Epithelial cell of esophagus (primary cell): ENCODE measurements around the gene EPHA5.

Experiments
- DNase-seq: peaks from one replicate; pipeline ENCODE4 v3.0.0; 2010; ENCODE audit warnings: low read depth
- H3K4me3 ChIP-seq: 2 replicates; pipeline ENCODE4 v1.5.1; 2011; ENCODE audit warnings: mild to moderate bottlenecking, low read length, control low read depth
- TF ChIP-seq, protein P1 (sequence below): IDR thresholded peaks from 2 replicates; pipeline ENCODE4 v1.5.1; 2011; ENCODE audit warnings: low read depth, mild to moderate bottlenecking, low read length, control low read depth, inconsistent platforms; ENCODE audit not compliant: insufficient read depth; ENCODE audit errors: missing control alignments

EPHA5 gene

DNA sequence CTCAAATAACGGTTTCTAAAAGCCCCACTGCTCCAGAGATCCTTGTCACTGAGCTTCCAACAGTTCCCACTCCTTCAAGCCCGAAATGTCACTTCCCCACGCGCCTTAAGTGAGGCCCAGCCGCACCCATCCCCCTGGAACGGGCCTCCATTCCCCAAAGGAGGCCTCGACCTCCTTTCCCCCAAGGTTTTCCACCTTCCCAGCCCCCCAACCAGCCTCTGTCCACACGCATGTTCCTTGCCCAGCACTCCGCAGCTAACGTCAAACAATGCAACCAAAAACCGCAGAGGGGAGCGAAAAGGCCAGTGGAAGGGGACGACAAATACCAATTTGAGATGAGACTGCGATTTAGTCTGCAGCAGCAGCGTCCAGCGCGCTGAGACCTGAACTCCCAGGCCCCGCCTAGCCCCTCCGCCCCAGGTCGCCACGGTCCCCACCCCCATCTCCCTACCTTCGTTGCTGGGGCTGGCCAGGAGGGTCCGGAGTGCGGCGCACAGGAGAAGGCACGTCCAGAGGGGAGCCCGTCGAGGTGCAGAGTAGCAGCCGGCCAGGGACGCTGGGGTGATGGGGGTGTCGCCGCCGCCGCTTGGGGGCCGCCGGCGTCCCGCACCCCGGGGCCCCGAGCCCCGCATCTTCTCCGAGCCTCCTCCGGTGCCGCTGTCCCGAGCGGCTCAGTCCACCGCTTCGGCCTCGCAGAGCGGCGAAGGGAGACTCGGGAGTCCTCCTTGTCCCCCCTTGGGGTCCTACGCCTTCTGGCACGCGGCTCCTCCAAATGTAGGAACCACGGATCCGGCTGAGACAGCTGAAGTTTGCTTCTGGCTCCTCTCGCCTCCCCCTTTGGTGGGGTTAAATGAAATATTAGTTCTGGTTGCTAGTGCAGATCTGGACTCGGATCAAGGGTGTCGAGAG, 924 bp downstream of the EPHA5 start:
- H3K4me3 ChIP-seq = peak overlapping the region; percentile 35
- no peak for DNase-seq
- TF ChIP-seq, protein P1, sequence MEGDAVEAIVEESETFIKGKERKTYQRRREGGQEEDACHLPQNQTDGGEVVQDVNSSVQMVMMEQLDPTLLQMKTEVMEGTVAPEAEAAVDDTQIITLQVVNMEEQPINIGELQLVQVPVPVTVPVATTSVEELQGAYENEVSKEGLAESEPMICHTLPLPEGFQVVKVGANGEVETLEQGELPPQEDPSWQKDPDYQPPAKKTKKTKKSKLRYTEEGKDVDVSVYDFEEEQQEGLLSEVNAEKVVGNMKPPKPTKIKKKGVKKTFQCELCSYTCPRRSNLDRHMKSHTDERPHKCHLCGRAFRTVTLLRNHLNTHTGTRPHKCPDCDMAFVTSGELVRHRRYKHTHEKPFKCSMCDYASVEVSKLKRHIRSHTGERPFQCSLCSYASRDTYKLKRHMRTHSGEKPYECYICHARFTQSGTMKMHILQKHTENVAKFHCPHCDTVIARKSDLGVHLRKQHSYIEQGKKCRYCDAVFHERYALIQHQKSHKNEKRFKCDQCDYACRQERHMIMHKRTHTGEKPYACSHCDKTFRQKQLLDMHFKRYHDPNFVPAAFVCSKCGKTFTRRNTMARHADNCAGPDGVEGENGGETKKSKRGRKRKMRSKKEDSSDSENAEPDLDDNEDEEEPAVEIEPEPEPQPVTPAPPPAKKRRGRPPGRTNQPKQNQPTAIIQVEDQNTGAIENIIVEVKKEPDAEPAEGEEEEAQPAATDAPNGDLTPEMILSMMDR = no peak

DNA sequence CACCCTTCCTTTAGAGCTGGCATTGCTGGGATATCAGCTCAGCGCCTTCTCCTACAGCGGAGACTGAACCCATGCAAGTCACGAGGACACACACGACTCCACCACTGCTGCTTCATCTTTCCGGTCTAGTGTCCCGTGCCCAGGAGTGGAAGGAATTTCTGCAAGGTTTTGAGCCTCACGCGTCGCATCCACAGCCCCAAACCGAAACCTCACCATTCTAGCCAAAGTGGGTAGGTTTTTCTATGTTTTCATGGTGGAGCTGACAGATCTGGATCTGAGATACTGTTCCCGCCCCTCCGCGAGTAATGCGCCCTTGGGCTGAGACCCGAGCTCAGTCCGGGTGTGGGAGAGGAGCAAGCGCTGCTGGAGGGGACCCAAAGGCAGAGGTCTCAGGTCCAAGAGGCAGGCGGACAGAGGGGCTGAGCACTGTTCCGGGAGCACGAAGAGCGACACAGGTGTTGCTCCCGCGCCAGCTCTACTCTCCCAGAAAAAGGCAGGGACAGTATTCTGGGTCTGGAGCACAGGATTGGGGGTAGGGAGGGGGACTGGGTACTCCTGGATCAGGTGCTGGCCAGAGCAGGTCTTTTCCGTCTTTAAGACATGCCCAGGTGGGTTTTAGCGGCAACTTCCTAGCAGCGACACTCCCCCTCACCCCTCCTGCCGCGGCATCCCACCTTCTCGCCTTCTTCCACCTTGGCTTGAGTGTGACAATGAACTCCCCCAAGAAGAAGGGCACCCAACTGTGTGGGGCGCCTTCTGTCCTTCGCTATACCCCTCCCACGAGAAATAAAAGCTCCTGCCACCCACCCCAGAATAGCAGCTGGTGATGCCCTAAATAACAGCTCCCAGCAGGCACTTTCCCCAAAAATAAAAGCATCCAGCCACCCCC, 1.8 kb downstream of the EPHA5 start:
- TF ChIP-seq, protein P1 = no peak
- H3K4me3 ChIP-seq = peak overlapping the region; percentile 7
- DNase-seq = peak; percentile 9

DNA sequence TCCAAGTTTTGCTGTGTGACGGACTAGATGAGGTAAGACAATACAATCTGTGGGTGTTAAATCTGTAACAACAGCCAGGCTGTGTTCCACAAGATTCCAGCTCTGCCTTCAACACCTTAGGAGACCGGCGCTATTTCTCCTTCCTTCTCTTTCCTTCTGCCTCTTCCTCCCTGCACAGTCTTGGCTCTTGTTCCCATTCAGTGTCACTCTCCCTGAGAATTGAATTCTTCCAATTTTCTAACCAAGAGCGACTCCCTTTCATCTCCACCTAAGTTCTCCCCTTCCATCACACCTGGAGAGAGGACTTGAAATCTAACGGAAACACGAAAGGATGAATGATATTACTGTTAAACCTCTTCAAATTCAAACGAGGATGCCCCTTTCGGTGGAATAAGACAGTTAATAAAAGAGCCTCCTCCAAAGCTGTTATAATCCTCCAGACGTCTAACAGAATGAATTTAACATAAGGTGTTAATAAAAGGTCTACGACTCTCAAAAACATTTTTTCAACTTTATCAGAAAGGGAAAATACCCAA, 2.7 kb downstream of the EPHA5 start:
- H3K4me3 ChIP-seq = no peak overlapping the region
- no peak for DNase-seq
- TF ChIP-seq, protein P1 = no peak

DNA sequence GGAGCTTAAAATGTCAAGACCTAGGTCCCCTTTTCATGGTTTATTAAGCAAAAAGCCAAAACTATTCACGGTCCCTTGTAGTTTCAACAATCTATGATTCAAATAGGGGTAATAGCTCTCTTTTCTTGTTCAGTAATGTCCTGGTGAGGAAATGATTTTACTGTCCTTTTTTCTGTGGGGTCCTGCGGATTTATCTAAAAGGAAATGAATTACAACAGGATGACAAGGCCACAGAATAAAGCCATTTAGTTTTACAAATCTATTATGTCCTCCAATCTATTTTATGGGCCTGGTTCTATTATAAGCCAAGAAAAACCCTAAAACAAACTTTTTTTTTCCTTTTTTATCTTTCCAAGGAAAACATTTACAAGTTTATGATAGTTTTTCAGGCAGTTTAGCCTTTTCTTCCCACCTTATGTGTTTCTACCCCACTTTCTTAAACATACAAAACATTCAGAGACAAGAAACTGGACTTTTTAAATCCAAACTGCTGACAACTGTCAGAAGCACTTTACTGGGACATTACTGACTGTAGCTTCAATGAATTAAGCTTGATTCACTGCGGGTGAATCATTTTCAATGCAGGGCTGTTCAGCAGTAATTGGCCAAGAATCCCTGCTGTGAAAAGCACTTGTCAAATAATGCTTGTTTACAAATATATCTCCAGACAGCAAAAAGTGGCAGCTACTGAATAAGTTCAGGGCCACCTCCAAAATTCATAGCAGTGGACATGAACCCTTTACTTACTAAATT, 4.3 kb downstream of the EPHA5 start:
- TF ChIP-seq, protein P1 = no peak
- no peak overlapping the region for H3K4me3 ChIP-seq
- peak; percentile 59 for DNase-seq

DNA sequence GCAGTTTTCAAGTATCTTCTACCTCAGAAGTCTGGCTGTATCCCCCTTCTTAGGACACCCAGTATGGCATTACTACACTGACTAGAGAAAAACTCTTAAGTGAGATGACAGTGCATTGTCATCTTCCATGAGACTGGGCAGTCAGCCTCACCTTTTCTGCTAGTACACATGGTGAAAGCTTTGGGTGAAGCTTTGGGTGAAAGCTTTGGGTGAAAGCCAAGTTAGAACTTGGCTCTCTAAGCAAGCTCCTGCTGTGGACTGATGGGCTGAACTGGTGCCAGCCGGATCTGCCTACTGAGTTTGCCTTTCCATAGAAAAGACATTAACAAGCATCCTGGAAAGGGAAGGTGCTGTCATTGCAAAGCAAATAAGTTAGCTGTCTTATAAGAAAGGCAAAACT, 8.8 kb downstream of the EPHA5 start:
- TF ChIP-seq, protein P1 = no peak
- H3K4me3 ChIP-seq = no peak overlapping the region
- no peak for DNase-seq

DNA sequence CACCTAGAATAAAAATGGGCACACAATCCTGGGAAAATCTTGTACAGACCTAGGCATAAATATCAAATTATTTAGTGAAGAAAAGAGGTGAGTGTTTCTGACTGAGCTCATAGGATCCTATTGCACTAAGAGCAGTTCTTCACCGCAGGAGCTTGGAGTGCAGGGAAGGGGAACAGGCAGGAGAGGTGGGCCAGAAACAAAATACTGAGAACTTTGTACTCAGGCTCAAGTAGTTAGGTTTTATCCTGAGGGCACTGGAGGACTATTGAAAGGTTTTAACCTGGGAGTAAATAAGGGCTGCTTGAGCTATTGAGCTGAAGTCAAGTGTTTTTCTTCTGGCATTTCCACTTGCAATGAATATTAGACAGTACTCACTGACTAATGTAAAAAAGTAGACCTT, 12.2 kb downstream of the EPHA5 start:
- H3K4me3 ChIP-seq = no peak overlapping the region
- TF ChIP-seq, protein P1 = no peak
- no peak for DNase-seq
